ENCODE measurements around the gene CBX8. TPM values are rescaled to one million over a fixed set of nuclear protein-coding genes. Genes with fewer than 3 reads are reported as not detected.

The CBX8 gene
- total RNA-seq, result 3.0 and 4.4 TPM in 2 replicates

DNA sequence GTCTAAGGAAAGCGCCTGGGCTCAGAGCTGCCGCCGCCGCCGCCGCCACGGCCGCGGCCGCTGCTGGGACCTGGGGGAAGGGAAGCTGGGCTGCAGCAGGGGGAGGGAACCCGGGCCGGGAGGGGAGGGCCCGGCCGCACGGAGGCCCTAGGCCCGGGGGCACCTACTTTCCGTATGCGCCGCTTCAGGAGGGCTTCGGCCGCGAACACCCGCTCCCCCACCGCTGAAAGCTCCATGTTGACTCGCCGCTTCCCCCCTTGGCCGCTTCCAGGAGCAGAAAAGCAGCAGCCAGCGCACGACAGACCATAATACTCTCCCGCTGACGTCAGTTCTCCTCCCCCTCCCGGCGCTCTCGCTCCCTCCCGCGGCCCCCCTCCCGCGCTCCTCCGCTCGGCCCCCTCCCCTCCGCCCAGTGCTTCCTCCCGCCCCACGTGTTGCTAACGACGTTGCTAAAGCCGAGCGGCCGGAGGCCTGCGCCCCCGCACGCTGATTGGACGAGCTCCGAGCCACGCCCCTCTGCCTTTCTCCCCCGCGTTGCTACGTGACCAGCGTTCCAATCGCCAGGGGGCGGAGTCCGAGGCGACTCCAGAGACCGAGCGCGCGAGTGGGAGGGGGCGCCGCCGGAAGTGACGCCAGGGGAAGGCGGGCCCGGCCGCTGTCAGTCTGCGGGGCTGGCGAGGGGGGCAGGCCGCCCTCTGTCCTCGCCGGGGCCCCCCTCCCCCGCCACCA is at the start of gene CBX8:
TSS of gene CBX8 (minus strand) at position 315 of the 729 bp plus-strand sequence. CDS start at position 236, 79 bp downstream.

GRCh38 chr17:79839356-79840268 is 42.7 kb upstream of the CBX8 start, which contains the start of gene CBX4:
TSS of gene CBX4 (minus strand) at chr17:79839440. CDS start at chr17:79839251, 189 bp downstream.

DNA sequence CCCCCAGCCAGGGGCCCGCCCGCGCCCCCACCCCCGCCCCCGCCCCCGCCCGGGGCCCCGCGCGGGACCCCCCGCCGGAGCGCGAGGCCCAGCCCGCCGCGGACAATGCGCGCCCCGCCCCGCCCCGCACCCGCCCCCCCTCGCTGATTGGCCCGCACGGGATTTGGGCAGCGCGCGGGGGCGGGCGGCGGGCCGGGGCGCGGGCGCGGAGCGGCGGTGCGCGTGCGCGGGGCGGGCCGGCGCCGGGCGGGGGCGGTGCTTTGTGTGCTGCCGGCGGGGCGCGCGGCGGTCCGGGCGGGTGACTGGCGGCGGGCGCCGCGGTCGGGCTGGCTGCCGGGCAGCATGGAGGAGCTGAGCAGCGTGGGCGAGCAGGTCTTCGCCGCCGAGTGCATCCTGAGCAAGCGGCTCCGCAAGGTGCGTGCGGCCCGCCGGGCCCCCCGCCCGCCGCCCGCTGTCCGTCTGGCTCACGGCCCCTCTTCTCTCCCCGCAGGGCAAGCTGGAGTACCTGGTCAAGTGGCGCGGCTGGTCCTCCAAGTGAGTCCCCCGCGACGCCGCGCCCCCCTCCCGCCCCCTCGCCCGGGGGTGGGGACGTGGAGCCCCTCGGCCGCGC is 18.9 kb downstream of the CBX8 start, which contains the start of gene CBX2:
TSS of gene CBX2 (plus strand) at position 255 of the 610 bp plus-strand sequence. CDS start at position 343, 88 bp downstream.

Other genes with a start within 250 kb of the CBX8 start
- not detected in 2 replicates for gene RBFOX3, start 186.0 kb downstream of the CBX8 start, total RNA-seq
- gene ENPP7, start 66.1 kb downstream of the CBX8 start, total RNA-seq, result not detected in 2 replicates
- 1.8 and 4.9 TPM in 2 replicates for gene CBX2, start 18.9 kb downstream of the CBX8 start, total RNA-seq
- 11.4 and 17.2 TPM in 2 replicates for gene CBX4, start 42.4 kb upstream of the CBX8 start, total RNA-seq
- 34.9 and 79.6 TPM in 2 replicates for gene TBC1D16, start 238.8 kb upstream of the CBX8 start, total RNA-seq
- 1.5 TPM in 2 replicates for gene CCDC40, start 239.6 kb upstream of the CBX8 start, total RNA-seq